Measurements from ENCODE around the gene SF1. TPM values are rescaled to one million over a fixed set of nuclear protein-coding genes. Genes with fewer than 3 reads are reported as not detected.

SF1 gene
- total and polyA plus RNA-seq, 2 of the 4 experiments (the other 2 are of a cell fraction) = 56.8 to 88.0 TPM

DNA sequence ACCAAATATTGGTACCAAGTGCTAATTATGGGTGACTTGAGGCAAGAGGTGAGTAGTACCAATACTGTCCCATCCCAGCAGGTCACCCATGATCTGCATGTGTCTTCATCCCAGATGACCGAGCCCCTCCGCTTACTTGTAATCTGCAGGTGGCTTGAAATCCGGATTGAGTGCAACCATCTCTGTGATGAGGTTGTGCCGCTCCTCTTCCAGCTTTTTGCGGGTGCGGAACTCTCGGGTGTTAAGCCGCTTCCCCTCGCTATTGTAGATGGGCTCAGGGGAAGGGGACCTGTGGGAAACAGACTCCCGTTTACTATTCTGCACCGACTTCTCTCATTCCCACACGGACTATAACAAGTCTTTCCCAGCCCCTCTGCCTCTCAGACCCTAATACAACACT is 8.2 kb downstream of the SF1 start:
- no CpG with 5 or more reads among the region's 12 CpGs for WGBS, 2 experiments (ENCODE audit: extremely low coverage in 2 of 2, insufficient read length in 1 of 2)
- H3K4me1 ChIP-seq (ENCODE audit: control insufficient read depth, insufficient read depth, low read length) = no peaks in the 10 kb centered on the region; the same call in 1 of the 2 replicates
- no peak overlapping the region for H3K4ac ChIP-seq (ENCODE audit: low read depth, low read length)
- in situ Hi-C loops (cut with MboI; ENCODE audit: low sequenced_read_pairs) = no loop called here
- dilution Hi-C loops (cut with HindIII; ENCODE audit: low sequenced_read_pairs, unreplicated experiment) = no loop called here
- H4K20me1 ChIP-seq (ENCODE audit: insufficient read depth, low read length) = peaks cover 85% of the 10 kb centered on the region
- H4K91ac ChIP-seq (ENCODE audit: insufficient read depth, low read depth, low read length) = no peak overlapping the region
- H4K8ac ChIP-seq (ENCODE audit: low read depth in 2 of 2, low read length in 2 of 2) = no peak overlapping the region
- no TSS peak for BruUV-seq (replicated peaks)
- H2BK15ac ChIP-seq (ENCODE audit: low read depth, low read length) = no peak overlapping the region
- H3K56ac ChIP-seq (ENCODE audit: extremely low read depth, insufficient read depth, low read length) = no peak overlapping the region
- no peak overlapping the region for H4K5ac ChIP-seq (ENCODE audit: low read depth, low read length)
- no peak overlapping the region for H3K27ac ChIP-seq (ENCODE audit: insufficient read depth, low read length)
- peaks cover 85% of the 10 kb centered on the region for H3K36me3 ChIP-seq (ENCODE audit: control insufficient read depth, insufficient read depth, low read length)
- no peak overlapping the region for H2AFZ ChIP-seq (replicated peaks; ENCODE audit: low read length, poor library complexity)
- no peak overlapping the region for H2BK5ac ChIP-seq (ENCODE audit: low read depth, low read length, poor library complexity, severe bottlenecking)
- no peak overlapping the region for H3K4me2 ChIP-seq (ENCODE audit: low read depth, low read length)
- peaks cover 54 to 85% of the 10 kb centered on the region in 2 experiments for H3K79me1 ChIP-seq (ENCODE audit: low read depth in 1 of 2, low read length in 2 of 2)
- ChIA-PET POLR2A (ENCODE audit: unreplicated experiment) (no interaction called here), CTCF (no interaction called here)
- H3K4me3 ChIP-seq (ENCODE audit: insufficient read depth, low read depth, low read length) = no peak overlapping the region
- H3K9ac ChIP-seq (ENCODE audit: low read depth, low read length) = no peak overlapping the region
- H3K27me3 ChIP-seq (ENCODE audit: control insufficient read depth, insufficient read depth, low read length) = no peaks in the 10 kb centered on the region
- H3K9me3 ChIP-seq (ENCODE audit: control insufficient read depth, insufficient read depth, low read length) = no peaks in the 10 kb centered on the region
- H3K14ac ChIP-seq (replicated peaks; ENCODE audit: low read depth, low read length) = no peak overlapping the region
- H2BK20ac ChIP-seq (ENCODE audit: low read depth, low read length) = no peak overlapping the region
- ATAC-seq (ENCODE audit: low read depth) (no peak), DNase-seq (no peak)
- TF ChIP-seq RCOR1 (IDR thresholded peaks at IDR 0.05; ENCODE audit: insufficient replicate concordance, low read length) (no peak), RAD21 (IDR thresholded peaks at IDR 0.05; ENCODE audit: low read length) (no peak), SMC3 (IDR thresholded peaks at IDR 0.05; ENCODE audit: low read depth, low read length) (no peak), MAFK (IDR thresholded peaks at IDR 0.05; ENCODE audit: low read depth, low read length) (no peak), BHLHE40 (IDR thresholded peaks at IDR 0.05; ENCODE audit: low read depth, low read length) (no peak), MAZ (IDR thresholded peaks at IDR 0.05; ENCODE audit: borderline replicate concordance, low read depth, low read length) (no peak), MXI1 (IDR thresholded peaks at IDR 0.05; ENCODE audit: borderline replicate concordance, low read depth, low read length) (no peak), FOS (IDR thresholded peaks at IDR 0.05; ENCODE audit: low read depth, low read length) (no peak), POLR2A (IDR thresholded peaks at IDR 0.05; ENCODE audit: low read depth, low read length) (no peak), RFX5 (IDR thresholded peaks at IDR 0.05; ENCODE audit: low read depth, low read length) (no peak), CHD1 (IDR thresholded peaks at IDR 0.05; ENCODE audit: low read depth, low read length) (no peak), NFE2L2 (IDR thresholded peaks at IDR 0.05; ENCODE audit: low read depth, low read length) (no peak), CEBPB (IDR thresholded peaks at IDR 0.05; ENCODE audit: low read depth, low read length) (no peak)
- TF ChIP-seq, protein P1, sequence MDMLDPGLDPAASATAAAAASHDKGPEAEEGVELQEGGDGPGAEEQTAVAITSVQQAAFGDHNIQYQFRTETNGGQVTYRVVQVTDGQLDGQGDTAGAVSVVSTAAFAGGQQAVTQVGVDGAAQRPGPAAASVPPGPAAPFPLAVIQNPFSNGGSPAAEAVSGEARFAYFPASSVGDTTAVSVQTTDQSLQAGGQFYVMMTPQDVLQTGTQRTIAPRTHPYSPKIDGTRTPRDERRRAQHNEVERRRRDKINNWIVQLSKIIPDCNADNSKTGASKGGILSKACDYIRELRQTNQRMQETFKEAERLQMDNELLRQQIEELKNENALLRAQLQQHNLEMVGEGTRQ (IDR thresholded peaks at IDR 0.05; ENCODE audit: low read depth, low read length) = no peak
- TF ChIP-seq, protein P2, sequence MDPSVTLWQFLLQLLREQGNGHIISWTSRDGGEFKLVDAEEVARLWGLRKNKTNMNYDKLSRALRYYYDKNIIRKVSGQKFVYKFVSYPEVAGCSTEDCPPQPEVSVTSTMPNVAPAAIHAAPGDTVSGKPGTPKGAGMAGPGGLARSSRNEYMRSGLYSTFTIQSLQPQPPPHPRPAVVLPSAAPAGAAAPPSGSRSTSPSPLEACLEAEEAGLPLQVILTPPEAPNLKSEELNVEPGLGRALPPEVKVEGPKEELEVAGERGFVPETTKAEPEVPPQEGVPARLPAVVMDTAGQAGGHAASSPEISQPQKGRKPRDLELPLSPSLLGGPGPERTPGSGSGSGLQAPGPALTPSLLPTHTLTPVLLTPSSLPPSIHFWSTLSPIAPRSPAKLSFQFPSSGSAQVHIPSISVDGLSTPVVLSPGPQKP (IDR thresholded peaks at IDR 0.05; ENCODE audit: borderline replicate concordance, low read depth, low read length) = no peak
- TF ChIP-seq, protein P3, sequence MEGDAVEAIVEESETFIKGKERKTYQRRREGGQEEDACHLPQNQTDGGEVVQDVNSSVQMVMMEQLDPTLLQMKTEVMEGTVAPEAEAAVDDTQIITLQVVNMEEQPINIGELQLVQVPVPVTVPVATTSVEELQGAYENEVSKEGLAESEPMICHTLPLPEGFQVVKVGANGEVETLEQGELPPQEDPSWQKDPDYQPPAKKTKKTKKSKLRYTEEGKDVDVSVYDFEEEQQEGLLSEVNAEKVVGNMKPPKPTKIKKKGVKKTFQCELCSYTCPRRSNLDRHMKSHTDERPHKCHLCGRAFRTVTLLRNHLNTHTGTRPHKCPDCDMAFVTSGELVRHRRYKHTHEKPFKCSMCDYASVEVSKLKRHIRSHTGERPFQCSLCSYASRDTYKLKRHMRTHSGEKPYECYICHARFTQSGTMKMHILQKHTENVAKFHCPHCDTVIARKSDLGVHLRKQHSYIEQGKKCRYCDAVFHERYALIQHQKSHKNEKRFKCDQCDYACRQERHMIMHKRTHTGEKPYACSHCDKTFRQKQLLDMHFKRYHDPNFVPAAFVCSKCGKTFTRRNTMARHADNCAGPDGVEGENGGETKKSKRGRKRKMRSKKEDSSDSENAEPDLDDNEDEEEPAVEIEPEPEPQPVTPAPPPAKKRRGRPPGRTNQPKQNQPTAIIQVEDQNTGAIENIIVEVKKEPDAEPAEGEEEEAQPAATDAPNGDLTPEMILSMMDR (conservative IDR thresholded peaks at IDR 0.05; ENCODE audit: low read depth, low read length) = no peak
- 0 out of 2 replicates have a peak, but pooled peaks cover 4% of the 10 kb centered on the region for H3K9me1 ChIP-seq (ENCODE audit: insufficient read depth, low read length)
- no peak overlapping the region for H2AK5ac ChIP-seq (ENCODE audit: low read depth, low read length)
- H2AK9ac ChIP-seq (replicated peaks; ENCODE audit: low read depth, low read length, poor library complexity) = no peak overlapping the region
- no peak overlapping the region for H3K18ac ChIP-seq (ENCODE audit: low read depth, low read length)
- H3K23ac ChIP-seq (ENCODE audit: low read depth, low read length) = no peak overlapping the region
- intact Hi-C loops (cut with micrococcal nuclease) = no loop called here
- no peak overlapping the region for H2BK120ac ChIP-seq (ENCODE audit: low read depth, low read length)
